ENCODE measurements around the gene COLEC12.

Gene COLEC12

DNA sequence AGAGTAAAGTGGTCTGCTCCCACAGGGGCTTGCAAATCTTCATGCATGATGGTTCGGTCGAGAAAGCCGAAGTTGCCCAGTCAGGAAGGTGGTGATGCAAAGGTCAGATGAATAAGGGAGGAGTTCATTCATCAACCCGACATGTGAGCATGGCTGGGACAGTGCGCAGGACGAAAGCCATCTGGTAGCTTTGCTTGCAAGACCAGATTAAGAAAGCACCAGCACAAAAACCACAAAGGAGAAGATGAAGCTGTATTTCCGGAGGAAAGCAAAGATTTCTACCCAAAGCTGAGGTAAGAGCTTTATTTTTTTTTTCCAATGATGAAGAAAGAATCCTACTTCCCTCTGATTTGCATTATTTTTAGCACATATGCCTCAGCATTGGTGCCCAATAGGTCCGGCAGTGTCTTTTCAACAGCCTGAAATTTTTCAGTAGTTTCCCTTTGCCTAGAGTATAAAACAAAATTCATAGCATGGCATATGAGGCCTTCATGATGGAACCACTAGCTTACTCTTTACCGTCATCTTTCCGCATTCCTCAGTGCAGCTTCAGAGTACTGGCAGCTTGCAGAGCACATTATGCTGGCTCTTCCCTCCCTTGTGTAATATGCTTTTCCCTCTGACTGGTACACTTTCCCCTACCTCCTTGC lies 120.7 kb downstream of the COLEC12 start:
- DNase-seq = no peak

- no peak for DNase-seq
Measured at GRCh38 chr18:378079-378478, 122.4 kb downstream of the COLEC12 start.

DNA sequence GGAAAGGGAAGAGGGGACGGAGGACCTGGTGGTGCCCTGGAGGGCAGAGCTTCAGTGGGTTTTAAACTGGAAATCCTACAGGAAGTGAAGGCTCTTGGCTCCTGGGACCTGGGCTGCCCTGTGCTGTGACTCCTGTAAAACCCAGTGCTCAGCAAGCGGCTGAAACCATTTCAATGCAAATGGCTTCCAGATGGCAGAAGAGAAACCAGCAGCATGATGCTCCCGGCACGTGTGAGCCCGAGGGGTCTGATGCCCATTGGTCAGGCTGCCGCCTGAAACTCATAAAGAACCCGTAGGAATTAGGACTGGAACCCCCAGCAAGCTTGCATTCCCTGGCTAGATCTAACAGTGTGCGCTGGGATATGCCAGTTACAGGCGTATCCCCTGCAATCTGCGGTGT lies 123.4 kb downstream of the COLEC12 start:
- DNase-seq = no peak

GRCh38 chr18:376311-376710 lies 124.2 kb downstream of the COLEC12 start:
- DNase-seq = no peak

- DNase-seq = no peak
Measured at GRCh38 chr18:374721-375168, 125.8 kb downstream of the COLEC12 start.

GRCh38 chr18:373780-374179 lies 126.7 kb downstream of the COLEC12 start:
- DNase-seq = no peak

DNA sequence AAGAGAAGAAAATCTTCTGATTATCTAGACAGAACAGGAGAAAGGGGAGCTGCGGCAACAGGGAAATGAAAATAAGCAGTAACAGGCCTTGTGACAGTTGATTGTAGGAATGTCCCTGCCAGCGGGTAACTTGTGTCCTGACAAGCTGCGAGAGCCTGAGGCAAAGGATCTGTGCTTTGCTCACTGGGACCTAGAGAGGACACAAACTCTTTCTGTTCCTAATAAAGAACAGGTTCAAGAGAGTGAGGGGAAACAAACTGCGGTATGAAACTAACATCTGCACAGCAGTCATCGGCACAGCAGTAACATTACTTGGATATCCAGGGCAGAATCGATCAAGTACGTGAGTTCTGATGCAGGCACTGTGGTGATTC lies 128.9 kb downstream of the COLEC12 start:
- DNase-seq = no peak

DNA sequence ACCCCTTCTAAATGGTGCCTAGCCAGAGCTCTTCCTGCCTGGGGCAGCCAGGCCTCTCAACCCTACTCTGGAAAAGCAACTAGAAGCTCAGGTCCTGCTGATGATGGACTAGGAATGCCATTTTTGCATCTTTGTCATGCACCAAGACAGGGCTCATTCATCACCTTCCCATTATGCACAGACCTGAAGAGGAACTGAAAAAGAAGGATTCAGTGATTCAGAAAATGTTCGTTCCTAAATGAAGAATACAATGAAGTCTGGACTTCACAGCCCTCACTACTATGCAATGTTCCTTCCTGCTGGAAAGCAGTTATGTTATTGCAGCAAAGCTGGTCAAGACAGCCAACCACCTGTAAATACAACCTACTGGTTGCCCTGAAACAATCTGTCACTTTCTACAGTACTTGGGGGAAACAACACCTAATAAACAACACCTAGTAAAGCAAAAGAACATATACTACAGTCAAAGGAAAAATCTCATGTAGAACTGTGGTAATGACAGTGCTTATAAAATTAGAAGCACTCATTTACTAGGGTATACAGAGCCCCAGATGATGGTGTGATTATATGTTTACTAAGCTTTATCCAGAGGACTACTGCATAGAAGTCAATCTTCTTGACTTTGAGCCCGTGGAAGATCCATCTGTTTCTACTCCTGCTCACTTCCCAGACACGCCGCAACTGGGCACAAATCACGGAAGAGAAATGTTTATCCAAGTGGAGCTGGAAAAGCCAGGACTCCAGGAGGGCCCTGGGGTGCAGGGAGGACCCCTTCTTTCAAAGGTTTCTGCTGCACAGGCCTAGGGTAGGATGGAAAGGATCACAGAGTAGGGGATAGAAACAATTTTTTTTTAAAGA lies 129.5 kb downstream of the COLEC12 start:
- DNase-seq = no peak

DNA sequence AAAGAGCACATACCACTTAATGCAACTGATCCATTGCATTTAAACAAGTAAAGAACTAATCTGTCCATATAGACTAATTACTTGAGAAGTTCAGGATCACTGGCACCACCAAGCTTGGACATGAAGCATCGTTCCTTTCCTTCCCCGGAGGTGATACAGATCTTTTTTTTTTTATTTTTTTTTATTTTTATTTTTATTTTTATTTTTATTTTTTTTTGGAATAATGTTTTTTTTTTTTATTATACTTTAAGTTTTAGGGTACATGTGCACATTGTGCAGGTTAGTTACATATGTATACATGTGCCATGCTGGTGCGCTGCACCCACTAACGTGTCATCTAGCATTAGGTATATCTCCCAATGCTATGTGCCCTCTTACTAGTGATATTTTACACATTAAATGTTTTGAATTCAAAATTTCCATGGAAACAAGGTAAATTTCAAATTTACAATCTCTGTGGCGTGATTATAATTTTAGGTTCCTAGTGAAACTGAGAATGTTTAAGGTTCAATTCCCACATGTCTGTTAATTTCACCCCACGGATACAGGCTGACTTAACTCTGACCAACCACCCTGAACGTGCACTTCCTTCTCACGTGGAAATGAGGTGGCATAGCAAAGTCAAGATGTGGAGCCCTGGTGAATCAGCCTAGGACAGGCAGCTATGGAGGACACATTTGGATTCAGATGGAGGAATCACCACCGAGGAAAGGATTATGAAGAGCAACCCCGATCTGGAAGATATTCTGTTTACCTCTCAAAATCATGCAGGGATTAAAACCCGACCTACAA lies 131.1 kb downstream of the COLEC12 start:
- no peak for DNase-seq

- no peak for DNase-seq
Measured at GRCh38 chr18:366466-367061, 133.9 kb downstream of the COLEC12 start.

DNA sequence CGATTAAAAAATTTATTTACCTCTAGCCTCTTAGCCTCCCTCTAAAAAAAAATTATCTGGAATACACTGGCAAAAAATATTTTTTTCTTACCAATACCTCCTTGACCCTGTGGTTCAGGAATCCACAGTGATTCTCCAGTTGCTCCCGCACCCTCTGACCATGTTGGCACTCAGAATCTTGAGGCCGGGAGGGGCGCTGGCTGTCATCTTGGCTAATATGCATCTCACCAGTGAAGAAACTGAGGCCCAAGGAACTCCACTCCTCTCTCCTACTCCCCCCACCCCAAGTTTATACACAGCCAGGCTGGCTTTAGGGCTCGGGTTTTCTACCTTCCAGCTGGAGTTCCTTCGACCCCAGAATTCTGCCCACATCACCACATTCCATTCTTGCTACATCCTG lies 134.8 kb downstream of the COLEC12 start:
- DNase-seq = no peak

DNA sequence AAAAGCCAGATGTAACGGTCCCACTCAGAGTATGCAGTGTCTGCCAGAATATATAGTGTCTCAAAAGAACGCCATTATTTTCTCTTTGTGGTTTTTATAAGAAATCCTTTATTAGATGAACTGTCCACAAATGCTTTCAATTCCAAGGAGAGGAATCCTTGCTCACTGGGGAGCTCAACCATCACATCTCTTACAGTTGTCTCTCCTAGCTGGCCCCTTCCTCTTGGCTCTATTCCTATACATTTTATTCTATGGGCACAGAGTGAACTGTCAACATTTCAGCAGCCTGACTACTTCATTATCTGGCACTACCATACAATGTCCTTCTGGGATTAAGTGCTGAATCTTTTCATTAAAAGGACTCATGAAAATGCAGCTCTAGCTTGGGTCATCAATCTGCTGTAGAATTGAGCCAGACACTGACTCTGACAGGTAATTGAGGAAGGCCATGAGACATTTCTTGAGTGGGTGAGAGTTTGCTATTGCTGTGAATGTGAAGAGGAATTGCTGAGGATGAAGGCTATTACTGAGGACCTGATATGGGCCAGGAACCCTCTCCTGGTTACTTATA lies 136.2 kb downstream of the COLEC12 start:
- DNase-seq = no peak

DNA sequence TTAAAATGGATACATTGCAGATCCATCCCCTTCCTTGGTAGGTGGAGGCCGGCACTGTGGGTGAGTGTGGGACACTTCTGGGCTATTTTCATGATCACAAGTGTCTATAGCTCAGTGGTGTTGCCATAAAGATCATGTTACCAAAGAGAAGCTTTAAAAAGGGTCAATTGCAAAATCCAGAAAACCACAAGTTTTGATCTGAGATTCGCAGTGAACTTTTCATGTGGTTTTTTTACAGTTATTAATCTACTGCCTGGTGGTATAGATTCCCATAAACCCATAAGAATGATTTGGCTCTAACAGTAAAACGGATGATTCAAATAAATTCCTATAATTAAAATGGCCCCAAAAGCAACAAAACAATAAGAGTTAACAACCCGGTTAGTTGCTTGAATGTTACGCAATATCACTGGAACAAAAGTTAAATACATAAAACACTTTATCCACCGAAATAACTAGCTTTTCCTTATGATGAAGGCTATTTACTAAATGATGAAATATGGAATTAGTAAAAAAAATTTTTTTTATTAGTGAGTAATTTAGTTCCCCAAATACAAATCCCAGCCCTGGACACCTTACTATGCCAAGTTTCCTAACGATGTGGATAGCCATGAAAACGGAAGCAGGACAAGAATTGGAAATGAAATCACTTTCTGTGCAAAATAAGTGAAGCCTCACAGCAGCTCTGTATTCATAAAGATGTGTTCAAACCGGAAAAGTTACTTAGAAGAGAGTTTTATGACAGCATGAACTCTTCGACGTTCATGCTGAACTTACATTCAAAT lies 137.0 kb downstream of the COLEC12 start:
- no peak for DNase-seq

DNA sequence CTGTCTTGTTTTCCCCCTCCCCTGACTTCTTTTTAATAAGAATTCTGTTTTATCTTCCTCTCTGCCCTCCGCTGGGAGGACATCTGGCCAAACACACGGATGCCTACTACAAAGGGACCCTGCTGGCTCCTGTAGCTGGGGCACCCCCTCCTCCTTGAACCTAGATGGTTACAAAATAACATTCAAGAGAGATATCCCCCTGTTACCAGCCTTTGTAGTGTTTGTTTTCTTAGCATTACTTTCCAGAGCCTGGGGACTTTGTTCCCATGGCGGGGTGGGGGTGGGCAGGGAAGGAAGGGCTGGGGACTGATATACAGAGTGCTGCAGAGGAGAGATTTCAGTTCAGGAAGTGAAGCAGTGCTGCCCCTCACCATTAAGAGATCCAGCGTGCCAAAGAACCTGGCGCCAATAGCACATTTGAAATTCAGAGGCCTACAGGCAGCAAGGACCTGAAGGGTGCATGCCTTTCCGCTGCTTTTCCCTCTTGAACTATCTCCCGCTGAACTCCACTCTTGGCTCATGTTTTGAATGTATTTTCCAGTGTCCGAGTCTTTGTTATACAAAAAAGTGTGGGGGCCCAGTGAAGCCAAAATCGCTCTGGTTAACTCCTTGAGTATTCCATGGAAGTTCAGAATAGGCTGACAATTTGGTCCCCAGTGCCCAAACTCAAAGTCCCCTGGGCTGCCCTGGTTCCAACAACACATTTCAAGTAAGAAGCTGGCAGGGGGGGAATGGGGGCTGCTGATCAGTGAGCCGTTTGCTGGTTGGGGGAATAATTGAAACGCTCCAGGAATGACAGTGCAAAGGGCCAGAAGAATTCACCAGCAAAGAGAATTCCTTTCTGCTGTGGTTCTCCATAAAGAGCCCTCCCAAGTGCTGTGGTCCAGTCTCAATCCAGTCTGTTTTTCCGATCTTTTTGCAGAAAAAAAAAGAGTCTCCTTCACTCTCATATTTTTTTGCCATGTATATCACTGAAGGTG lies 137.9 kb downstream of the COLEC12 start:
- DNase-seq = no peak

GRCh38 chr18:361941-362310 lies 138.6 kb downstream of the COLEC12 start:
- DNase-seq = no peak

DNA sequence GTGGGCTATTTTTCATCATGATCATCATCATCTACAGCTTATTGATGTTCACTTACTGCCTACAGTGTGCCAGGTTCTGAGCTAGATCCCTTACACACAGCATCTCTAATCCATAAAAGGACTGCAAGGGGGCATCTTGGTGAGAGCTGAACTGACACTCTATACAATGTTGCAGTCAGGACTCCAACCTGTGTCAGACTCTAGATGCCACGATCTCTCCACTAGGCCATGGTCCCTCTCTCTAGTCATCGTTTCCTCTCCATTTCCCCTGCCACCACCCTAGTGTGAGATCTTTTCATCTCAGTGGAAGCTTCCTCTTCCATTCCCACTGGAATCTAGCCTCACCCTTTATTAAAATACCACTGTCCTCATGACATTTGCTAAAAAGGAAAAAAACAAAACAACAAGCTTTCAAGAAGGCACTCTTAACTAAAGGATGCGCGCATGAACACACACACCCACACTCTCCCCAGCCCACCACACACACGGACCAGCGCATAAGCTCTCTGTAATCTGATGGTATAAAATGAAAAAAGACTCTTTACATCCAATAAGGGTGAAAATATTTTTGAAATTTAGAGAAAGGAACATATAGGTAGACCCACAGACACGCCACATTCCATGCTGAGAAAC lies 139.3 kb downstream of the COLEC12 start:
- DNase-seq = no peak

- DNase-seq = no peak
Measured at GRCh38 chr18:360676-361075, 139.8 kb downstream of the COLEC12 start.

- no peak for DNase-seq
Measured at GRCh38 chr18:356778-357177, 143.7 kb downstream of the COLEC12 start.

- no peak for DNase-seq
Measured at GRCh38 chr18:355678-356077, 144.8 kb downstream of the COLEC12 start.

GRCh38 chr18:354471-354870 lies 146.0 kb downstream of the COLEC12 start:
- no peak for DNase-seq
